ENCODE measurements around the gene NOTCH1.

GRCh38 chr9:136459425-136459824 lies 86.4 kb downstream of the NOTCH1 start:
- TF ChIP-seq POLR2A (IDR thresholded peaks at IDR 0.05; ENCODE audit: low read length) (no peak), GATA1 (IDR thresholded peaks at IDR 0.05; ENCODE audit: low read depth, low read length) (no peak)

Measured in erythroblast (primary cell).